Lung (tissue), 12 donors: ENCODE results near the gene GUCY2C. TPM values are rescaled to one million over a fixed set of nuclear protein-coding genes. Genes with fewer than 3 reads are reported as not detected.

Source experiments
- ATAC-seq: fragments of 200-7000 bp; cut with Tn5 transposase; one replicate; pipeline ENCODE4 v1.9.1; 2020; ENCODE audit warnings: moderate number of reproducible peaks; ENCODE audit not compliant: insufficient read depth, low FRiP score
- DNase-seq, 3 donors: peaks; one replicate each; pipeline ENCODE4 v3.0.0-alpha.2; 2013 to 2017
- H3K27ac ChIP-seq, 2 donors: one replicate each; pipeline ENCODE4 v1.5.1; 2013; ENCODE audit warnings: mild to moderate bottlenecking in 2 of 2, moderate library complexity in 2 of 2, control low read depth in 1 of 2, inconsistent platforms in 1 of 2, low read depth in 1 of 2, low read length in 1 of 2
- H3K27me3 ChIP-seq, 3 donors: one replicate each; pipeline ENCODE4 v1.5.1; 2013; ENCODE audit warnings: low read length in 2 of 3; ENCODE audit not compliant: control insufficient read depth in 3 of 3, insufficient read depth in 3 of 3
- H3K36me3 ChIP-seq, 4 donors: one replicate each; pipeline ENCODE4 v1.5.1; 2013; ENCODE audit warnings: low read length in 4 of 4, mild to moderate bottlenecking in 1 of 4, moderate library complexity in 1 of 4; ENCODE audit not compliant: control insufficient read depth in 4 of 4, insufficient read depth in 4 of 4
- H3K4me1 ChIP-seq, 5 donors: one replicate each; pipeline ENCODE4 v1.5.1; 2013; ENCODE audit warnings: low read length in 5 of 5, mild to moderate bottlenecking in 2 of 5, moderate library complexity in 1 of 5; ENCODE audit not compliant: control insufficient read depth in 5 of 5, insufficient read depth in 5 of 5
- H3K4me3 ChIP-seq: one replicate; pipeline ENCODE4 v1.5.1; 2013; ENCODE audit warnings: mild to moderate bottlenecking, control low read depth, moderate library complexity
- H3K9ac ChIP-seq, 2 donors: one replicate each; pipeline ENCODE4 v1.5.1; 2013; ENCODE audit warnings: low read length in 2 of 2, control low read depth in 1 of 2; ENCODE audit not compliant: insufficient read depth in 1 of 2
- H3K9me3 ChIP-seq, 4 donors: one replicate each; pipeline ENCODE4 v1.5.1; 2013; ENCODE audit warnings: low read length in 3 of 4, mild to moderate bottlenecking in 1 of 4, moderate library complexity in 1 of 4; ENCODE audit not compliant: control insufficient read depth in 4 of 4, insufficient read depth in 3 of 4
- WGBS, 2 donors: extraction: QIAGEN DNeasy Blood & Tissue Kit; methylation state at CpG; one replicate each; pipeline ENCODE4 v1.1.7; 2013; 5-methylcytosine and 5-hydroxymethylcytosine counted together
- polyA plus RNA-seq, 2 donors: library from polyadenylated mRNA; stranded (reverse); fragments of 200-250 nt; gene quantifications; one replicate each; pipeline ENCODE4 v1.2.1, GENCODE V29; 2013
- total RNA-seq, 2 donors: library from RNA; depleted of rRNA in 1 of 2; stranded (reverse); fragments of >200 nt in 1 of 2; gene quantifications; one replicate each; pipeline ENCODE4 v1.2.1, GENCODE V29; 2014 to 2021
- TF ChIP-seq, protein P1 (sequence below): IDR thresholded peaks from 2 replicates; pipeline ENCODE4 v1.5.1; 2012; ENCODE audit warnings: mild to moderate bottlenecking; ENCODE audit errors: control extremely low read depth, extremely low read depth
- donor health status: control.
- donor health status: control.
- donor health status: Bipolar disorder and iron deficiency.
- donor health status: healthy.
- donor health status: DM: yes; HTN: yes; CAD: no.

Gene GUCY2C
- total and polyA plus RNA-seq, 4 donors, result 0.02 TPM; not detected in 3

GRCh38 chr12:14572401-14572800 is 124.0 kb downstream of the GUCY2C start:
- no peak for ATAC-seq
- H3K9me3 ChIP-seq, result no peaks in the 10 kb centered on the region

DNA sequence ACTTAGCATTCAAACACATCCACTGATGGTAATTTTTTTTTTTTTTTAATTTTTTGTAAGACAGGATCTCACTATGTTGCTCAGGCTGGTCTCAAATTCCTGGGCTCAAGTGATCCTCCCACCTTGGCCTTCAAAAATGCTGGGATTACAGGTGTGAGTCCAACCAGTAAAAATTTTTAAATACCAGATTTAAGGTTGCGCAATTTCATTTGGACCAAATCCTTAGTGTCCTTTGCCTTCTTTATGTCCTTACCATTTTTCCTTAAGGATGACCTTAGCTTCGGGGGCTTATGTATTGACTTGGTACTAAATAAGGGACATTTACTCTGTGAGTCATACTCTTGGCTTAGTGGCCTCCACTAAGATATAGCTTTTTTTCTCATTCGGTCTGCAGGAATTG is 124.6 kb downstream of the GUCY2C start:
- H3K36me3 ChIP-seq, result no peaks in the 10 kb centered on the region
- H3K4me3 ChIP-seq, result no peak overlapping the region
- WGBS, 2 donors, result 94 to 96% methylated on average over 3 of the region's 3 CpGs
- TF ChIP-seq, protein P1, sequence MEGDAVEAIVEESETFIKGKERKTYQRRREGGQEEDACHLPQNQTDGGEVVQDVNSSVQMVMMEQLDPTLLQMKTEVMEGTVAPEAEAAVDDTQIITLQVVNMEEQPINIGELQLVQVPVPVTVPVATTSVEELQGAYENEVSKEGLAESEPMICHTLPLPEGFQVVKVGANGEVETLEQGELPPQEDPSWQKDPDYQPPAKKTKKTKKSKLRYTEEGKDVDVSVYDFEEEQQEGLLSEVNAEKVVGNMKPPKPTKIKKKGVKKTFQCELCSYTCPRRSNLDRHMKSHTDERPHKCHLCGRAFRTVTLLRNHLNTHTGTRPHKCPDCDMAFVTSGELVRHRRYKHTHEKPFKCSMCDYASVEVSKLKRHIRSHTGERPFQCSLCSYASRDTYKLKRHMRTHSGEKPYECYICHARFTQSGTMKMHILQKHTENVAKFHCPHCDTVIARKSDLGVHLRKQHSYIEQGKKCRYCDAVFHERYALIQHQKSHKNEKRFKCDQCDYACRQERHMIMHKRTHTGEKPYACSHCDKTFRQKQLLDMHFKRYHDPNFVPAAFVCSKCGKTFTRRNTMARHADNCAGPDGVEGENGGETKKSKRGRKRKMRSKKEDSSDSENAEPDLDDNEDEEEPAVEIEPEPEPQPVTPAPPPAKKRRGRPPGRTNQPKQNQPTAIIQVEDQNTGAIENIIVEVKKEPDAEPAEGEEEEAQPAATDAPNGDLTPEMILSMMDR, result no peak
- H3K27ac ChIP-seq, result no peak overlapping the region
- DNase-seq (no peak), ATAC-seq (no peak)
- H3K4me1 ChIP-seq, result peaks cover 0 to 4% (median 0%) of the 10 kb centered on the region in 5 donors
- H3K9me3 ChIP-seq, result no peaks in the 10 kb centered on the region
- no peak overlapping the region for H3K9ac ChIP-seq
- no peaks in the 10 kb centered on the region for H3K27me3 ChIP-seq

More at GRCh38 chr12:14572401-14572800, 124.0 kb downstream of the GUCY2C start:
- TF ChIP-seq, protein P1, result no peak
- no peaks in the 10 kb centered on the region for H3K27me3 ChIP-seq
- WGBS, 2 donors, result 83 to 88% methylated on average over 4 of the region's 4 CpGs
- no peak overlapping the region for H3K4me3 ChIP-seq
- no peak overlapping the region for H3K9ac ChIP-seq
- H3K36me3 ChIP-seq, result no peaks in the 10 kb centered on the region
- H3K27ac ChIP-seq, result no peak overlapping the region
- DNase-seq, result no peak
- peaks cover 0 to 4% (median 0%) of the 10 kb centered on the region in 5 donors for H3K4me1 ChIP-seq

DNA sequence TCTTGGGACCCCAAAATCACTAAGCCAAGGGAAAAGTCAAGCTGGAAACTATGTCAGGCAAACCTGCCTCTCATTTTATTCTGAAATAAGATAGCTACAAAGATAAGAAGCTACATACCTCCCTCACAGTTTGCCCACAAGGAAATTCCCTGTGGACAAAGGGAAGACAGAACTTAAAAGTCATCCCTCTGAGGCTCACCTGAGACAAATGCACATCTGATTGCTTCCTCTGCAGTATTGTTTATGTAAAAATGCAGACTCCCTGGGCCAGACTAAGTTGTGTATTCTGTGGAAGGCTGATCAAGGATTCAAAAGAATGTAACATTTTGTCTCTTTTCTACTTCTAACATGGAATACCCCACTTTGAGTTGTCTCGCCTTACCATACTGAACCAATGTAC is 126.2 kb downstream of the GUCY2C start:
- no peak for DNase-seq
- H3K36me3 ChIP-seq, result no peaks in the 10 kb centered on the region
- WGBS, 2 donors, result 96 to 100% methylated on average over 1 of the region's 1 CpG
- ATAC-seq, result no peak
- no peaks in the 10 kb centered on the region for H3K9me3 ChIP-seq
- no peak overlapping the region for H3K4me3 ChIP-seq
- H3K4me1 ChIP-seq, result peaks cover 0 to 4% (median 0%) of the 10 kb centered on the region in 5 donors
- H3K27me3 ChIP-seq, result no peaks in the 10 kb centered on the region
- no peak overlapping the region for H3K9ac ChIP-seq
- no peak overlapping the region for H3K27ac ChIP-seq
- TF ChIP-seq, protein P1, result no peak
